HepG2 (cell line): ENCODE results near the gene MBLAC1. TPM values are rescaled to one million over a fixed set of nuclear protein-coding genes. Genes with fewer than 3 reads are reported as not detected.

ENCODE experiments used
- AGO2 ChIP-seq: fragments of 200-400 bp; formaldehyde crosslinking; optimal IDR thresholded peaks from 2 replicates; pipeline ENCODE3; 2017; ENCODE audit warnings: mild to moderate bottlenecking, low read depth, low read length, moderate library complexity
- ELK4 ChIP-seq: sonication (generic); formaldehyde crosslinking; IDR thresholded peaks from 2 replicates; pipeline ENCODE4 v1.9.0; 2021; ENCODE audit warnings: missing genetic modification reagents, borderline replicate concordance
- FOXA3 ChIP-seq: IDR thresholded peaks from 2 replicates; pipeline ENCODE4 v1.6.1; 2016; ENCODE audit warnings: missing genetic modification reagents, missing compliant biosample characterization
- FOXO1 ChIP-seq: sonication (generic); formaldehyde crosslinking; IDR thresholded peaks from 2 replicates; pipeline ENCODE4 v1.4.0; 2020; ENCODE audit warnings: missing genetic modification reagents
- HDAC2 ChIP-seq: sonication (generic); formaldehyde crosslinking; IDR thresholded peaks from 2 replicates; pipeline ENCODE4 v1.4.0; 2020; ENCODE audit warnings: missing genetic modification reagents
- KDM3A ChIP-seq: IDR thresholded peaks from 2 replicates; pipeline ENCODE4 v1.6.1; 2018; ENCODE audit warnings: low read depth, missing compliant biosample characterization
- MBNL3 ChIP-seq: fragments of 250-450 bp; sonication (Bioruptor Pico); conservative IDR thresholded peaks from 2 replicates; pipeline ENCODE4 v1.8.0; 2022; ENCODE audit warnings: mild to moderate bottlenecking, inconsistent platforms
- MED13 ChIP-seq: sonication (generic); formaldehyde crosslinking; IDR thresholded peaks from 2 replicates; pipeline ENCODE4 v1.5.0; 2020; ENCODE audit warnings: missing genetic modification reagents
- RARG ChIP-seq: sonication (generic); formaldehyde crosslinking; IDR thresholded peaks from 2 replicates; pipeline ENCODE4 v1.4.0; 2020; ENCODE audit warnings: low read depth, mild to moderate bottlenecking, missing genetic modification reagents
- SALL1 ChIP-seq: sonication (generic); formaldehyde crosslinking; IDR thresholded peaks from 2 replicates; pipeline ENCODE4 v1.8.0; 2022; ENCODE audit warnings: mild to moderate bottlenecking, missing genetic modification reagents
- SIX4 ChIP-seq: sonication (generic); formaldehyde crosslinking; IDR thresholded peaks from 2 replicates; pipeline ENCODE4 v1.4.0; 2020; ENCODE audit warnings: missing genetic modification reagents
- SKI ChIP-seq: fragments of 450-650 bp; IDR thresholded peaks from one replicate; pipeline ENCODE4 v1.6.1; 2018; ENCODE audit warnings: mild to moderate bottlenecking; ENCODE audit not compliant: partially characterized antibody
- U2AF2 ChIP-seq: fragments of 200-400 bp; formaldehyde crosslinking; IDR thresholded peaks from 2 replicates; pipeline ENCODE4 v1.6.1; 2017; ENCODE audit warnings: low read depth, mild to moderate bottlenecking, low read length
- ZBTB38 ChIP-seq: sonication (generic); formaldehyde crosslinking; IDR thresholded peaks from 2 replicates; pipeline ENCODE4 v1.5.1; 2020; ENCODE audit warnings: mild to moderate bottlenecking, missing genetic modification reagents
- ZIK1 ChIP-seq: sonication (generic); formaldehyde crosslinking; IDR thresholded peaks from 2 replicates; pipeline ENCODE4 v1.5.0; 2020; ENCODE audit warnings: mild to moderate bottlenecking, low read depth, missing genetic modification reagents, borderline replicate concordance
- ZMAT3 ChIP-seq: sonication (generic); formaldehyde crosslinking; conservative IDR thresholded peaks from 2 replicates; pipeline ENCODE4 v1.7.0; 2021; ENCODE audit warnings: missing genetic modification reagents
- ZNF205 ChIP-seq: IDR thresholded peaks from 2 replicates; pipeline ENCODE4 v1.6.1; 2018; ENCODE audit warnings: missing biosample characterization, missing genetic modification reagents
- ZNF276 ChIP-seq: sonication (generic); formaldehyde crosslinking; IDR thresholded peaks from 2 replicates; pipeline ENCODE4 v1.4.0; 2020; ENCODE audit warnings: mild to moderate bottlenecking, low read depth, missing genetic modification reagents
- ZNF34 ChIP-seq: sonication (generic); formaldehyde crosslinking; IDR thresholded peaks from 2 replicates; pipeline ENCODE4 v1.4.0; 2020; ENCODE audit warnings: mild to moderate bottlenecking, missing genetic modification reagents, borderline replicate concordance
- ZNF441 ChIP-seq: sonication (generic); formaldehyde crosslinking; IDR thresholded peaks from 2 replicates; pipeline ENCODE4 v1.7.0; 2021; ENCODE audit warnings: missing genetic modification reagents, borderline replicate concordance
- ZNF607 ChIP-seq: sonication (generic); formaldehyde crosslinking; IDR thresholded peaks from 2 replicates; pipeline ENCODE4 v1.5.1; 2020; ENCODE audit warnings: missing genetic modification reagents, mild to moderate bottlenecking, borderline replicate concordance
- ZNF629 ChIP-seq: sonication (generic); formaldehyde crosslinking; conservative IDR thresholded peaks from 2 replicates; pipeline ENCODE4 v1.5.0; 2020; ENCODE audit warnings: missing genetic modification reagents
- ZNF713 ChIP-seq: sonication (generic); formaldehyde crosslinking; IDR thresholded peaks from 2 replicates; pipeline ENCODE4 v1.4.0; 2020; ENCODE audit warnings: mild to moderate bottlenecking, missing genetic modification reagents
- ZNF768 ChIP-seq: sonication (generic); formaldehyde crosslinking; IDR thresholded peaks from 2 replicates; pipeline ENCODE4 v1.4.0; 2020; ENCODE audit warnings: missing genetic modification reagents
- ZNF790 ChIP-seq: sonication (generic); formaldehyde crosslinking; IDR thresholded peaks from 2 replicates; pipeline ENCODE4 v1.8.0; 2022; ENCODE audit warnings: missing genetic modification reagents, mild to moderate bottlenecking, borderline replicate concordance
- ZNF879 ChIP-seq: sonication (generic); formaldehyde crosslinking; IDR thresholded peaks from 2 replicates; pipeline ENCODE4 v1.8.1; 2023; ENCODE audit warnings: missing genetic modification reagents
- ZNF891 ChIP-seq: sonication (generic); formaldehyde crosslinking; IDR thresholded peaks from 2 replicates; pipeline ENCODE4 v1.5.0; 2020; ENCODE audit warnings: mild to moderate bottlenecking, missing genetic modification reagents
- polyA plus RNA-seq, 8 experiments: library from polyadenylated mRNA; depleted of rRNA in 3 of 8; stranded (reverse) in 7 of 8; unstranded in 1 of 8; fragments of >200 nt; fragmentation: Illumina TruSeq in 4 of 8; extraction: Trizol in 4 of 8; gene quantifications; 2 replicates each; pipeline versions ENCODE4 v1.2.1 to v1.2.3, GENCODE V29; 2011 to 2016; ENCODE audit warnings: low read depth in 4 of 8, missing spikeins in 1 of 8, mixed read lengths in 1 of 8; ENCODE audit not compliant: insufficient read depth in 1 of 8
- total RNA-seq, 5 experiments: library from RNA; depleted of rRNA; stranded (reverse); fragments of >200 nt; fragmentation: Illumina TruSeq; extraction: Trizol; gene quantifications; 2 replicates each; pipeline ENCODE4 v1.2.3, GENCODE V29; 2016; ENCODE audit warnings: low read depth in 1 of 5
- TF ChIP-seq, protein P1 (sequence below): sonication (generic); formaldehyde crosslinking; IDR thresholded peaks from 2 replicates; pipeline ENCODE4 v1.5.1; 2020; ENCODE audit warnings: missing genetic modification reagents, mild to moderate bottlenecking, borderline replicate concordance

The MBLAC1 gene
- total and polyA plus RNA-seq, 2 of the 13 experiments (the other 11 are each of a cell fraction or from before 2014, with no cell fraction given), result 0.79 to 2.1 TPM

DNA sequence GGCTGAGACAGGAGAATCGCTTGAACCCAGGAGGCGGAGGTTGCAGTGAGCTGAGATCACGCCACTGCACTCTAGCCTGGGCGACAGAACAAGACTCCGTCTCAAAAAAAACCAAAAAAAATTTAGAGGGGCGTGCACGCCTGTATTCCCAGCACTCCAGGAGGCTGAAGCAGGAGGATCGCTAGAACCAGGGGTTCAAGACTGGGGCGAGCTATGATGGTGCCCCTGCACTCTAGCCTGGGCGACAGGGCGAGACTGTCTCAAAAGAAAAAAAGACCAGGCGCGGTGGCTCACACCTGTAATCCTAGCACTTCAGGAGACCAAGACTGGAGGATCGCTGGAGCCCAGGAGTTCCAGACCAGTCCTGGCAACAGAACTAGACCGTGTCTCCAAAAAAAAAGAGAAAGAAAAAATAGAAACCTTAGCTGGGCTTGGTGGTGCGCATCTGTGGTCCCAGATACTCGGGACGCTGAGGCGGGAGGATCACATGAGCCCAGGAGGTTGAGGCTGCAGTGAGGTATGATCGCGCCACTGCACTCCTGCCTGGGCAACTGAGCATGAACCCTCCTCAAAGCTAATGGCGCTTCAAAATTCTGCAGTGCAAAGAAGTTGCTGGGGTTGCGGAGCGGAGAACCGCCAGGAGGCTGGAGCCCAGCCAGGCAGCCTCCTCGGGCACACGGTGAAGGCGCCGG, 382 bp upstream of the MBLAC1 start (continued):
- 0 out of 2 replicates have a peak, but pooled peaks have one; percentile 22 for TF ChIP-seq HDAC2 (CRISPR knock-in tag)
- no peak for TF ChIP-seq MBNL3 (CRISPR knock-in tag)
- peak; percentile 64; the same call in 1 of the 2 replicates for TF ChIP-seq ZNF441 (CRISPR knock-in tag)
- peak; percentile 93 for TF ChIP-seq ZNF629 (CRISPR knock-in tag)
- 0 out of 2 replicates have a peak, but pooled peaks have one; percentile 4 for TF ChIP-seq ZNF713 (CRISPR knock-in tag)
- no peak for TF ChIP-seq MED13 (CRISPR knock-in tag)
- TF ChIP-seq SIX4, result 0 out of 2 replicates have a peak, but pooled peaks have one; percentile 11
- peak; percentile 8 for TF ChIP-seq SKI
- TF ChIP-seq ZIK1 (CRISPR knock-in tag), result 0 out of 2 replicates have a peak, but pooled peaks have one; percentile 38
- TF ChIP-seq ZNF790 (CRISPR knock-in tag), result peak; percentile 46; the same call in 1 of the 2 replicates
- TF ChIP-seq, protein P1, sequence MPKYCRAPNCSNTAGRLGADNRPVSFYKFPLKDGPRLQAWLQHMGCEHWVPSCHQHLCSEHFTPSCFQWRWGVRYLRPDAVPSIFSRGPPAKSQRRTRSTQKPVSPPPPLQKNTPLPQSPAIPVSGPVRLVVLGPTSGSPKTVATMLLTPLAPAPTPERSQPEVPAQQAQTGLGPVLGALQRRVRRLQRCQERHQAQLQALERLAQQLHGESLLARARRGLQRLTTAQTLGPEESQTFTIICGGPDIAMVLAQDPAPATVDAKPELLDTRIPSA (CRISPR knock-in tag), result peak; percentile 52; the same call in 1 of the 2 replicates
- no peak for TF ChIP-seq ZNF34 (CRISPR knock-in tag)
- 0 out of 2 replicates have a peak, but pooled peaks have one; percentile 51 for TF ChIP-seq U2AF2
- TF ChIP-seq ELK4 (CRISPR knock-in tag), result no peak
- TF ChIP-seq ZNF276 (CRISPR knock-in tag), result 0 out of 2 replicates have a peak, but pooled peaks have one; percentile 1
- peak; percentile 50 for TF ChIP-seq AGO2
- TF ChIP-seq ZBTB38 (CRISPR knock-in tag), result 0 out of 2 replicates have a peak, but pooled peaks have one; percentile 10
- TF ChIP-seq ZNF768 (CRISPR knock-in tag), result peak; percentile 8; the same call in 1 of the 2 replicates
- 0 out of 2 replicates have a peak, but pooled peaks have one; percentile 37 for TF ChIP-seq KDM3A (CRISPR knock-in tag)
- peak; percentile 24; the same call in 1 of the 2 replicates for TF ChIP-seq ZMAT3 (CRISPR knock-in tag)
- TF ChIP-seq ZNF205 (CRISPR knock-in tag), result 0 out of 2 replicates have a peak, but pooled peaks have one; percentile 19
- peak; percentile 72; the same call in 1 of the 2 replicates for TF ChIP-seq ZNF891
- TF ChIP-seq FOXO1 (CRISPR knock-in tag), result no peak; the same call in 1 of the 2 replicates
- TF ChIP-seq SALL1, result peak; percentile 65
- TF ChIP-seq ZNF879 (CRISPR knock-in tag), result 0 out of 2 replicates have a peak, but pooled peaks have one; percentile 30
- no peak for TF ChIP-seq RARG (CRISPR knock-in tag)
- TF ChIP-seq ZNF607 (CRISPR knock-in tag), result peak; percentile 7; the same call in 1 of the 2 replicates
- no peak for TF ChIP-seq FOXA3 (CRISPR knock-in tag)
